ENCODE measurements around the gene CNGB1. TPM values are rescaled to one million over a fixed set of nuclear protein-coding genes. Genes with fewer than 3 reads are reported as not detected.

Gene CNGB1
- total RNA-seq, 2 experiments from 2014 or later: not detected

- no peak for TF ChIP-seq CTCF (IDR thresholded peaks at IDR 0.05)
- H3K27ac Mint-ChIP-seq: no peak overlapping the region
- CTCF ChIA-PET: interaction anchor here (1.4 kb wide), 1 partner anchor 15 kb away, joined by 4 read pairs; no protein-coding TSS in a partner anchor
- intact Hi-C loops (cut with micrococcal nuclease): no loop called here
- peaks cover 7% of the 10 kb centered on the region for H3K4me1 Mint-ChIP-seq (ENCODE audit: low read depth)
- ATAC-seq: no peak
- POLR2A ChIA-PET: interaction anchor here (1.2 kb wide), 1 partner anchor 13 kb away, joined by 3 read pairs; no protein-coding TSS in a partner anchor
- no peak overlapping the region for H3K4me3 Mint-ChIP-seq
- H3K27me3 Mint-ChIP-seq: peaks cover 7% of the 10 kb centered on the region
- H3K36me3 Mint-ChIP-seq (ENCODE audit: low read depth): no peaks in the 10 kb centered on the region
- H3K9me3 Mint-ChIP-seq: no peaks in the 10 kb centered on the region
- DNase-seq: no peak
These were observed 78.4 kb downstream of the CNGB1 start for GRCh38 chr16:57892447-57893096.

DNA sequence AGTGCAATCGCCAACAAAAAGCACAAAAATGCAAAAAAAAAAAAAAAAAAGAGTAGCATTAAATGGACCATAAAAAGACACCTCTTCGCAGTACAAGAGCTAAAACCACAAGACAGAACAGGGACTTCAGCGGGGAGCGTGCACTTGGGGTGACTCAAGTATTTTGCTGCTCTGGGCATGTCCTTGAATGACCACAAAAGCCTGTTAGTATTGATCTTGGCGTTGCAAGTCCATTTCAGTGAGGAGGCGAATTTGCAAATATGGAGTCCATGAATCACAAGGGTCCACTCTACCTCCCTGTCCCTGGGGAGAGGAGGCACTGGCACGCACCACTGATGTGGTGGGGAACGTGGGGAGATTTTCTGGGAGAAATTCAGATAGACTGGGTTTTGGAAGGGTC, 78.9 kb downstream of the CNGB1 start:
- Mint-ChIP-seq H3K4me3 (no peak overlapping the region), H3K9me3 (no peaks in the 10 kb centered on the region), H3K4me1 (ENCODE audit: low read depth) (peaks cover 7% of the 10 kb centered on the region), H3K36me3 (ENCODE audit: low read depth) (no peaks in the 10 kb centered on the region), H3K27me3 (peaks cover 10% of the 10 kb centered on the region), H3K27ac (no peak overlapping the region)
- ChIA-PET POLR2A (interaction anchor here (1.2 kb wide), 1 partner anchor 13 kb away, joined by 3 read pairs; no protein-coding TSS in a partner anchor), CTCF (interaction anchor here (1.4 kb wide), 1 partner anchor 15 kb away, joined by 4 read pairs; no protein-coding TSS in a partner anchor)
- intact Hi-C loops (cut with micrococcal nuclease): no loop called here
- ATAC-seq (no peak), DNase-seq (no peak)
- TF ChIP-seq CTCF (IDR thresholded peaks at IDR 0.05): no peak

GRCh38 chr16:57890752-57891111, 80.2 kb downstream of the CNGB1 start:
- ATAC-seq: no peak
- intact Hi-C loops (cut with micrococcal nuclease): no loop called here

DNA sequence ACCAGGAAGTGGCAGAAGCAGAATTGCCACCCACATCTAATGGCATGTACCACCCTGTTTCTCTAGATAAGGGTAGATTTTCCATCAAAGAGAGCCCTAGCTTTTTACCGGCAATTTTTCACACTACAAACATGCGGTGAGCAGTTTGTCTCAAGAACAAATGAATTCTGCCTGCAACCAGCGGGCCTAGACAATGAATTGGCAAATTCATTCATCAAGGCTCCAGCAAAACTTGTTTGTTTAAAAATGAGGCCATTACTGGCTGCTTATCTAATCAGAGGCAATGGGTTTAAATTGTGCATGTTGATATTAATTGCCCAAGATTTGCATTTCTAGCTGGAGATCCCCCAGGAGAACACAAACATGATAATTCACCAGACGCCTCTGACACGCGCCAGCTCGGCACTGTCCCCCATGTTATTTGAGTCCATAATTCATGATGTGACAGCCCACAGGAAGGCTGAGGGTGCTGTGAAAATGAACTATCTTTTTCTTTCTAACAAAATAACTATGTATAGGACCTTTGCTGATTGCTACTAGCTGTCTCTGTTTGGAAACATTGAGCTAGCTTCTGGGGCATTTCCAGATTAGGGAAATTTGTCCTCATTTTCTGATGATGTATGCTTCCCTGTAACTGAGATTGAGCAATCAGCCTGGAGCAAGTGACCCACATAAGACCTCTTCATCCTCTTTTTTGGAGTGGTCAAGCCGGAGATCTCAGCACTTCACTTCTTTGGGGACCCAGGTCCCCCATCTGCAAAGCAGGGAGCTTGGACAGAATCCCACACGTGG, 80.8 kb downstream of the CNGB1 start:
- ChIA-PET POLR2A (no interaction called here), CTCF (interaction anchor here (0.6 to 3.0 kb wide), 5 partner anchors 9 to 134 kb away, joined by 3 to 9 read pairs (median 3); no protein-coding TSS in a partner anchor)
- peaks cover 7% of the 10 kb centered on the region for H3K4me1 Mint-ChIP-seq (ENCODE audit: low read depth)
- no peak overlapping the region for H3K27ac Mint-ChIP-seq
- no peak for ATAC-seq
- no peaks in the 10 kb centered on the region for H3K9me3 Mint-ChIP-seq
- H3K36me3 Mint-ChIP-seq (ENCODE audit: low read depth): no peaks in the 10 kb centered on the region
- H3K27me3 Mint-ChIP-seq: peaks cover 22% of the 10 kb centered on the region
- no peak for TF ChIP-seq CTCF (IDR thresholded peaks at IDR 0.05)
- intact Hi-C loops (cut with micrococcal nuclease): no loop called here
- no peak for DNase-seq
- no peak overlapping the region for H3K4me3 Mint-ChIP-seq

More at GRCh38 chr16:57890752-57891111, 80.2 kb downstream of the CNGB1 start:
- no peak for TF ChIP-seq CTCF (IDR thresholded peaks at IDR 0.05)
- Mint-ChIP-seq H3K27ac (no peak overlapping the region), H3K4me1 (ENCODE audit: low read depth) (peaks cover 7% of the 10 kb centered on the region), H3K36me3 (ENCODE audit: low read depth) (no peaks in the 10 kb centered on the region), H3K4me3 (no peak overlapping the region), H3K9me3 (no peaks in the 10 kb centered on the region), H3K27me3 (peaks cover 18% of the 10 kb centered on the region)
- POLR2A ChIA-PET: no interaction called here
- DNase-seq: no peak
- CTCF ChIA-PET: interaction anchor here (0.6 to 3.0 kb wide), 3 partner anchors 8 to 28 kb away, joined by 3 to 9 read pairs (median 3); no protein-coding TSS in a partner anchor

DNA sequence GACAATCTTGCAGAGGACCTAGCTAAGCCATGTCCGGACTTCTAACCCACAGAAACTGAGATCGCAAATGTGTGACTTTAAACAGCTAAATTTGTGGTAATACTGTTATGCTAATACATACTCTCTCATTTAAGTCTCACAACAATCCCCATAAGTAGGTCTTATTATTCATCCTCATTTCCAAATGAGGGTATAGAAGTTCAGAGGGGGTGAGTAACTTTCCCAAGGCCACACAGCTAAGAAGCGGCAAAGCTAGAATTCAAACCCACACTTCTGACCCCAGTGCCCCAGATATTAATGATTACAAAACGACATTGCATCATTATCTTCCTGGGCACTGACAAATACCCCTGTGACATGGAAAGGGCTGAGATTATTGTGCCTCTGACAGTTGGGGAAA, 81.4 kb downstream of the CNGB1 start:
- TF ChIP-seq CTCF (IDR thresholded peaks at IDR 0.05): no peak
- DNase-seq: no peak
- H3K36me3 Mint-ChIP-seq (ENCODE audit: low read depth): no peaks in the 10 kb centered on the region
- intact Hi-C loops (cut with micrococcal nuclease): no loop called here
- ChIA-PET POLR2A (no interaction called here), CTCF (interaction anchor here (1.4 to 3.0 kb wide), 4 partner anchors 9 to 133 kb away, joined by 3 to 9 read pairs (median 4); no protein-coding TSS in a partner anchor)
- H3K4me3 Mint-ChIP-seq: no peak overlapping the region
- no peak for ATAC-seq
- peaks cover 3% of the 10 kb centered on the region for H3K4me1 Mint-ChIP-seq (ENCODE audit: low read depth)
- peaks cover 24% of the 10 kb centered on the region for H3K27me3 Mint-ChIP-seq
- H3K9me3 Mint-ChIP-seq: no peaks in the 10 kb centered on the region
- H3K27ac Mint-ChIP-seq: no peak overlapping the region
